ENCODE results near the gene GPR146.
"Not testable (repeated sequence)": the region's sequence is repeated elsewhere in the genome, so short reads cannot be mapped to it uniquely, and the experiment has no call there.

GPR146 gene

GRCh38 chr7:1059200-1060091 is 15.1 kb downstream of the GPR146 start:
- DNase-seq, result peak; percentile 45

GRCh38 chr7:1060315-1061072 is 16.1 kb downstream of the GPR146 start:
- DNase-seq, result no peak

GRCh38 chr7:1061180-1061579 is 16.8 kb downstream of the GPR146 start:
- no peak for DNase-seq

GRCh38 chr7:1062296-1063294 is 18.2 kb downstream of the GPR146 start:
- no peak for DNase-seq

GRCh38 chr7:1063361-1063760 is 19.0 kb downstream of the GPR146 start:
- DNase-seq, result no peak

- DNase-seq, result no peak
Measured at GRCh38 chr7:1064581-1064980, 20.2 kb downstream of the GPR146 start.

- no peak for DNase-seq
Measured at GRCh38 chr7:1065263-1065584, 20.9 kb downstream of the GPR146 start.

- DNase-seq, result peak; percentile 90
Measured at GRCh38 chr7:1065585-1066241, 21.4 kb downstream of the GPR146 start.

GRCh38 chr7:1066242-1066588 is 21.9 kb downstream of the GPR146 start:
- no peak for DNase-seq

GRCh38 chr7:1068013-1068412 is 23.7 kb downstream of the GPR146 start:
- no peak for DNase-seq

GRCh38 chr7:1068619-1069018 is 24.3 kb downstream of the GPR146 start:
- DNase-seq, result no peak

GRCh38 chr7:1070544-1071011 is 26.2 kb downstream of the GPR146 start:
- no peak for DNase-seq

- DNase-seq, result no peak
Measured at GRCh38 chr7:1071731-1072254, 27.4 kb downstream of the GPR146 start.

- DNase-seq, result no peak
Measured at GRCh38 chr7:1073142-1073977, 29.0 kb downstream of the GPR146 start.

GRCh38 chr7:1074018-1074417 is 29.7 kb downstream of the GPR146 start:
- not testable (repeated sequence) for DNase-seq

- no peak for DNase-seq
Measured at GRCh38 chr7:1074593-1075431, 30.5 kb downstream of the GPR146 start.

GRCh38 chr7:1076184-1077072 is 32.1 kb downstream of the GPR146 start:
- no peak for DNase-seq

GRCh38 chr7:1078519-1078918 is 34.2 kb downstream of the GPR146 start:
- DNase-seq, result no peak

GRCh38 chr7:1078985-1079384 is 34.6 kb downstream of the GPR146 start:
- no peak for DNase-seq

All from stimulated activated CD8-positive, alpha-beta memory T cell treated with anti-CD3 and anti-CD28 coated beads, Interleukin-4, amount 100 ng/mL, for 48 hours (primary cell).